AG09309 (cell line): ENCODE results near the gene LAIR1.
"Not testable (repeated sequence)": the region's sequence is repeated elsewhere in the genome, so short reads cannot be mapped to it uniquely, and the experiment has no call there.

Experiments used
- DNase-seq: peaks from one replicate; pipeline ENCODE4 v3.0.0-alpha.2; 2010; ENCODE audit warnings: low read depth
- H3K4me3 ChIP-seq: 2 replicates; pipeline ENCODE4 v1.5.1; 2011; ENCODE audit warnings: mild to moderate bottlenecking, low read depth, low read length, moderate library complexity; ENCODE audit not compliant: control insufficient read depth
- CTCF ChIP-seq: IDR thresholded peaks from 2 replicates; pipeline ENCODE4 v1.5.1; 2011; ENCODE audit warnings: mild to moderate bottlenecking, low read depth, low read length, inconsistent platforms; ENCODE audit not compliant: insufficient read depth, control insufficient read depth; ENCODE audit errors: missing control alignments

LAIR1 gene

GRCh38 chr19:54324071-54324470 is 40.7 kb downstream of the LAIR1 start:
- no peak for DNase-seq
- no peak overlapping the region for H3K4me3 ChIP-seq
- no peak for TF ChIP-seq CTCF

GRCh38 chr19:54322934-54323333 is 41.8 kb downstream of the LAIR1 start:
- H3K4me3 ChIP-seq, DNase-seq: not testable (repeated sequence)

- not testable (repeated sequence) for H3K4me3 ChIP-seq, DNase-seq
Measured at GRCh38 chr19:54322295-54322694, 42.4 kb downstream of the LAIR1 start.

- no peak for TF ChIP-seq CTCF
- DNase-seq: no peak
Measured at GRCh38 chr19:54319892-54320670, 44.6 kb downstream of the LAIR1 start.

GRCh38 chr19:54319049-54319448 is 45.7 kb downstream of the LAIR1 start:
- DNase-seq: no peak
- H3K4me3 ChIP-seq: no peak overlapping the region
- TF ChIP-seq CTCF: no peak

More at GRCh38 chr19:54319892-54320670, 44.6 kb downstream of the LAIR1 start:
- H3K4me3 ChIP-seq: no peak overlapping the region

GRCh38 chr19:54317965-54318240 is 46.8 kb downstream of the LAIR1 start:
- DNase-seq: no peak
- no peak overlapping the region for H3K4me3 ChIP-seq
- TF ChIP-seq CTCF: no peak

- H3K4me3 ChIP-seq: no peak overlapping the region
- TF ChIP-seq CTCF: no peak
- DNase-seq: no peak
Measured at GRCh38 chr19:54317108-54317964, 47.4 kb downstream of the LAIR1 start.
